Measurements from ENCODE around the gene RAD51B.

GRCh38 chr14:68737086-68737485 lies 917.5 kb downstream of the RAD51B start:
- TF ChIP-seq EZH2 (IDR thresholded peaks at IDR 0.05), result no peak
- TF ChIP-seq POLR2AphosphoS5 (IDR thresholded peaks at IDR 0.05; ENCODE audit: borderline replicate concordance, low read depth, low read length), result no peak
